Measurements from ENCODE around the gene COX4I1.
"Not testable (repeated sequence)": the region's sequence is repeated elsewhere in the genome, so short reads cannot be mapped to it uniquely, and the experiment has no call there.

COX4I1 gene

GRCh38 chr16:85800321-85800669 is 800 bp downstream of the COX4I1 start:
- peak in 1 of 2 donors; percentile 12 for DNase-seq (ENCODE audit: low read depth in 2 of 2)

- no peak for DNase-seq (ENCODE audit: low read depth in 2 of 2)
Observed at GRCh38 chr16:85803570-85803969, 4.1 kb downstream of the COX4I1 start.

- no peak for DNase-seq (ENCODE audit: low read depth in 2 of 2)
Observed at GRCh38 chr16:85805442-85806045, 6.0 kb downstream of the COX4I1 start.

- no peak for DNase-seq (ENCODE audit: low read depth in 2 of 2)
Observed at GRCh38 chr16:85806539-85806938, 7.0 kb downstream of the COX4I1 start.

GRCh38 chr16:85807340-85807739 is 7.8 kb downstream of the COX4I1 start:
- not testable (repeated sequence) for DNase-seq (ENCODE audit: low read depth in 2 of 2)

GRCh38 chr16:85808104-85808503 is 8.6 kb downstream of the COX4I1 start:
- not testable (repeated sequence) for DNase-seq (ENCODE audit: low read depth in 2 of 2)

GRCh38 chr16:85808926-85809325 is 9.4 kb downstream of the COX4I1 start:
- DNase-seq (ENCODE audit: low read depth in 2 of 2): no peak

GRCh38 chr16:85809645-85810044 is 10.2 kb downstream of the COX4I1 start:
- DNase-seq (ENCODE audit: low read depth in 2 of 2): no peak

- DNase-seq (ENCODE audit: low read depth in 2 of 2): no peak
Observed at GRCh38 chr16:85810097-85810741, 10.7 kb downstream of the COX4I1 start.

GRCh38 chr16:85810742-85811115 is 11.2 kb downstream of the COX4I1 start:
- DNase-seq (ENCODE audit: low read depth in 2 of 2): no peak

GRCh38 chr16:85812031-85812807 is 12.7 kb downstream of the COX4I1 start:
- DNase-seq (ENCODE audit: low read depth in 2 of 2): no peak

- no peak for DNase-seq (ENCODE audit: low read depth in 2 of 2)
Observed at GRCh38 chr16:85812811-85813700, 13.6 kb downstream of the COX4I1 start.

- DNase-seq (ENCODE audit: low read depth in 2 of 2): no peak
Observed at GRCh38 chr16:85816159-85816558, 16.7 kb downstream of the COX4I1 start.

- not testable (repeated sequence) for DNase-seq (ENCODE audit: low read depth in 2 of 2)
Observed at GRCh38 chr16:85817195-85817594, 17.7 kb downstream of the COX4I1 start.

GRCh38 chr16:85819245-85819644 is 19.8 kb downstream of the COX4I1 start:
- DNase-seq (ENCODE audit: low read depth in 2 of 2): peak; percentile 68 to 73

GRCh38 chr16:85819771-85820170 is 20.3 kb downstream of the COX4I1 start:
- DNase-seq (ENCODE audit: low read depth in 2 of 2): no peak

- no peak for DNase-seq (ENCODE audit: low read depth in 2 of 2)
Observed at GRCh38 chr16:85820604-85821372, 21.3 kb downstream of the COX4I1 start.

GRCh38 chr16:85821390-85822135 is 22.1 kb downstream of the COX4I1 start:
- peak; percentile 60 to 65 for DNase-seq (ENCODE audit: low read depth in 2 of 2)

GRCh38 chr16:85822145-85822544 is 22.6 kb downstream of the COX4I1 start:
- DNase-seq (ENCODE audit: low read depth in 2 of 2): no peak

- DNase-seq (ENCODE audit: low read depth in 2 of 2): no peak
Observed at GRCh38 chr16:85823328-85823920, 23.9 kb downstream of the COX4I1 start.

All from stimulated activated CD8-positive, alpha-beta memory T cell treated with anti-CD3 and anti-CD28 coated beads, Interleukin-7, amount 100 ng/mL, for 4 hours (primary cell).